ENCODE measurements around the gene LRPAP1. TPM values are rescaled to one million over a fixed set of nuclear protein-coding genes. Genes with fewer than 3 reads are reported as not detected.

LRPAP1 gene
- total RNA-seq, 1 donor from 2014 or later, result 92.2 TPM

- Mint-ChIP-seq H3K9me3 (ENCODE audit: unreplicated experiment) (no peaks in the 10 kb centered on the region), H3K27ac (ENCODE audit: unreplicated experiment) (no peak overlapping the region), H3K4me1 (ENCODE audit: unreplicated experiment) (peaks cover 5% of the 10 kb centered on the region), H3K4me3 (ENCODE audit: unreplicated experiment) (no peak overlapping the region), H3K36me3 (ENCODE audit: low read depth, unreplicated experiment) (peaks cover 5% of the 10 kb centered on the region), H3K27me3 (ENCODE audit: unreplicated experiment) (peaks cover 10% of the 10 kb centered on the region)
- TF ChIP-seq, protein P1, sequence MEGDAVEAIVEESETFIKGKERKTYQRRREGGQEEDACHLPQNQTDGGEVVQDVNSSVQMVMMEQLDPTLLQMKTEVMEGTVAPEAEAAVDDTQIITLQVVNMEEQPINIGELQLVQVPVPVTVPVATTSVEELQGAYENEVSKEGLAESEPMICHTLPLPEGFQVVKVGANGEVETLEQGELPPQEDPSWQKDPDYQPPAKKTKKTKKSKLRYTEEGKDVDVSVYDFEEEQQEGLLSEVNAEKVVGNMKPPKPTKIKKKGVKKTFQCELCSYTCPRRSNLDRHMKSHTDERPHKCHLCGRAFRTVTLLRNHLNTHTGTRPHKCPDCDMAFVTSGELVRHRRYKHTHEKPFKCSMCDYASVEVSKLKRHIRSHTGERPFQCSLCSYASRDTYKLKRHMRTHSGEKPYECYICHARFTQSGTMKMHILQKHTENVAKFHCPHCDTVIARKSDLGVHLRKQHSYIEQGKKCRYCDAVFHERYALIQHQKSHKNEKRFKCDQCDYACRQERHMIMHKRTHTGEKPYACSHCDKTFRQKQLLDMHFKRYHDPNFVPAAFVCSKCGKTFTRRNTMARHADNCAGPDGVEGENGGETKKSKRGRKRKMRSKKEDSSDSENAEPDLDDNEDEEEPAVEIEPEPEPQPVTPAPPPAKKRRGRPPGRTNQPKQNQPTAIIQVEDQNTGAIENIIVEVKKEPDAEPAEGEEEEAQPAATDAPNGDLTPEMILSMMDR (IDR thresholded peaks at IDR 0.05; ENCODE audit: unreplicated experiment), result no peak
- DNase-seq (ENCODE audit: low spot score), result no peak
These were observed 40.4 kb downstream of the LRPAP1 start for GRCh38 chr4:3491681-3492405.

- no peak overlapping the region for H3K4me3 Mint-ChIP-seq (ENCODE audit: unreplicated experiment)
- H3K27me3 Mint-ChIP-seq (ENCODE audit: unreplicated experiment), result peaks cover 9% of the 10 kb centered on the region
- peaks cover 8% of the 10 kb centered on the region for H3K4me1 Mint-ChIP-seq (ENCODE audit: unreplicated experiment)
- TF ChIP-seq, protein P1 (IDR thresholded peaks at IDR 0.05; ENCODE audit: unreplicated experiment), result no peak
- DNase-seq (ENCODE audit: low spot score), result no peak
- peaks cover 5% of the 10 kb centered on the region for H3K36me3 Mint-ChIP-seq (ENCODE audit: low read depth, unreplicated experiment)
- no peaks in the 10 kb centered on the region for H3K9me3 Mint-ChIP-seq (ENCODE audit: unreplicated experiment)
- no peak overlapping the region for H3K27ac Mint-ChIP-seq (ENCODE audit: unreplicated experiment)
These were observed 42.7 kb downstream of the LRPAP1 start for GRCh38 chr4:3489451-3489962.

DNA sequence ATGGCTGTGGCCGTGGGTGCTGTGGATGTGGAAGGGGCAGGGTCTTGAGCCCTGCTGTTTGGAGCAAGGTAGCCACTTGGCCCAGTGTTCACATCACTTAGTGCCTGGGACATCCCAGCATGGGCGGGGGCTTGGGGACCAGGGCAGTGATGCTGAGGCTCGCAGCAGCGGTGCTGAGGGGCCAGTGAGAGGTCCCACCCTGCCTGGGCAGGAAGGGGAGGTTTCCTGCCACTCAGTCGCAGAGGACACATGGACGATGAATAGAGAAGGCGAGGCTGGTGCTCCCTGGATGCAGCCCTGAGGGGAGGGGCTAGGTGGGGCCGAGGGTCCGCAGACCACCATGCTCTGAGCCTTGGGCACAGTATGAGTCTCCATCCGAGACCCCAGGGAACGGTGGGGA lies 43.4 kb downstream of the LRPAP1 start:
- H3K27ac Mint-ChIP-seq (ENCODE audit: unreplicated experiment), result no peak overlapping the region
- H3K4me1 Mint-ChIP-seq (ENCODE audit: unreplicated experiment), result peaks cover 8% of the 10 kb centered on the region
- no peak for DNase-seq (ENCODE audit: low spot score)
- H3K4me3 Mint-ChIP-seq (ENCODE audit: unreplicated experiment), result no peak overlapping the region
- H3K36me3 Mint-ChIP-seq (ENCODE audit: low read depth, unreplicated experiment), result peaks cover 5% of the 10 kb centered on the region
- TF ChIP-seq, protein P1 (IDR thresholded peaks at IDR 0.05; ENCODE audit: unreplicated experiment), result no peak
- peaks cover 9% of the 10 kb centered on the region for H3K27me3 Mint-ChIP-seq (ENCODE audit: unreplicated experiment)
- no peaks in the 10 kb centered on the region for H3K9me3 Mint-ChIP-seq (ENCODE audit: unreplicated experiment)

- Mint-ChIP-seq H3K27me3 (ENCODE audit: unreplicated experiment) (peaks cover 9% of the 10 kb centered on the region), H3K27ac (ENCODE audit: unreplicated experiment) (no peak overlapping the region), H3K4me3 (ENCODE audit: unreplicated experiment) (no peak overlapping the region), H3K9me3 (ENCODE audit: unreplicated experiment) (no peaks in the 10 kb centered on the region), H3K36me3 (ENCODE audit: low read depth, unreplicated experiment) (peaks cover 5% of the 10 kb centered on the region), H3K4me1 (ENCODE audit: unreplicated experiment) (peaks cover 8% of the 10 kb centered on the region)
- no peak for DNase-seq (ENCODE audit: low spot score)
- TF ChIP-seq, protein P1 (IDR thresholded peaks at IDR 0.05; ENCODE audit: unreplicated experiment), result no peak
These were observed 44.4 kb downstream of the LRPAP1 start for GRCh38 chr4:3487861-3488260.
